Ectodermal cell (in vitro differentiated cells): Measurements from ENCODE around the gene YWHAE.

ENCODE experiments used
- H3K27ac ChIP-seq: 2 replicates; pipeline ENCODE4 v1.7.0; 2013; ENCODE audit warnings: mild to moderate bottlenecking, low read depth, low read length; ENCODE audit not compliant: insufficient read depth, poor library complexity, severe bottlenecking
- H3K27me3 ChIP-seq: 2 replicates; pipeline ENCODE4 v1.7.0; 2013; ENCODE audit warnings: mild to moderate bottlenecking, low read length; ENCODE audit not compliant: insufficient read depth, control insufficient read depth, poor library complexity, severe bottlenecking
- H3K36me3 ChIP-seq: one replicate; pipeline ENCODE4 v1.7.0; 2013; ENCODE audit warnings: low read length; ENCODE audit not compliant: control insufficient read depth, insufficient read depth
- H3K4me1 ChIP-seq: one replicate; pipeline ENCODE4 v1.7.0; 2013; ENCODE audit warnings: low read length; ENCODE audit not compliant: control insufficient read depth, insufficient read depth
- H3K4me3 ChIP-seq: 2 replicates; pipeline ENCODE4 v1.7.0; 2013; ENCODE audit warnings: low read depth, low read length, control low read depth; ENCODE audit not compliant: insufficient read depth
- H3K9me3 ChIP-seq: 2 replicates; pipeline ENCODE4 v1.7.0; 2013; ENCODE audit warnings: mild to moderate bottlenecking, low read length, moderate library complexity; ENCODE audit not compliant: control insufficient read depth
- WGBS, 2 experiments: methylation state at CpG; one replicate each; pipeline ENCODE4 v1.1.7; 2013; ENCODE audit warnings: missing lambda C conversion rate in 2 of 2; 5-methylcytosine and 5-hydroxymethylcytosine counted together

The YWHAE gene

DNA sequence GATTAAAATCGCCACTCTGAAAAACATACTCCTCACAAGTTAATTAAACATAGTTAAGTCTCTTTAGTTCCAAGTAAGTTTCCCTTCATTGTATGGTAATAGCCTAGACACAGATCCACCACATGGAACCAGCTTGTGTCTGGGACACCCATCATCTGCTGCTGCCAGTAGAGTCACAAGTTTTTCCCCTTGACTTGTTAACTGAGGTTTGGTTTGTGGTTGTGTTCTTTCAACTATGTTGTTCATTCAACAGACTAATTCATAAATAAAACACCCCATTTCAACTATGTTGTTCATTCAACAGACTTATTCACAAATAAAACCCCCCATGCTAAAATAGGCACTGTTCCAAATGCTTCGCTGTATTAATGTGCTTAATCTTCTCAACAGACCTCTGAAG, 24.4 kb downstream of the YWHAE start:
- WGBS, 2 experiments, result 48 to 50% methylated on average over 2 of the region's 2 CpGs
- Histone ChIP-seq H3K27me3 (no peaks in the 10 kb centered on the region), H3K9me3 (no peaks in the 10 kb centered on the region), H3K4me3 (no peak overlapping the region), H3K4me1 (no peaks in the 10 kb centered on the region), H3K27ac (no peak overlapping the region), H3K36me3 (peaks cover 3% of the 10 kb centered on the region)

DNA sequence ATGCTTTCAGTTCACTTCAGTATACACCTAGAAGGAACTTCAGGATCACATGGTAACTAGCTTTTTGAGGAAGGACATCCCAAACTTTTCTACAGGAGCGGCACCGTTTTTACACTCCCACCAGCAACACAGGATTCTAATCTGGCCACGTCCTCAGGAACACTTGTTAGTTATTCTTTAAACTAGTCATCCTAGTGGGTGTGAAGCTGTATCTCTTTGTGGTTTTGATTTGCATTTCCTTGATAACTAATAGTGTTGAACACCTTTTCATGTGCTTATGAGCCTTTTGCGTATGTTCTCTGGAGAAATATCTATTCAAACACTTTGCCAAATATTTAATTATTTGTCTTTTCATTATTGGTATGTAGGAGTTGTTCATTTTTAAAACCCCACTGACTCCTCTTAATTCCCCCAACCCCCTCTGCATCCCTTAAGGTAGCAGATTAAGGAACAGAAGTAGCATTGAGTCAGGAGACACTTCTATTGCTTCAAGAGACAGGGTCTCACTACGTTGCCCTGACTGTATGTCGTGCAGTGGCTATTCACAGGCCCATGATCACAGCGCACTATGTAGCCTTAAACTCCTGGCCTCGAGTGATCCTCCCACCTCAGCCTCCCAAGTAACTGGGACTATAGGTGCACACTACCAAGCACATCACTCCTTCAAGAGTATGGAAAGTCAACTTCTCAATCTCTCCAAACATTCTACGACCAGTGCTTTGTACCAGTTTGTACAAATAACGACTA, 25.4 kb downstream of the YWHAE start:
- H3K27ac ChIP-seq, result no peak overlapping the region
- H3K4me3 ChIP-seq, result no peak overlapping the region
- peaks cover 3% of the 10 kb centered on the region for H3K36me3 ChIP-seq
- H3K27me3 ChIP-seq, result no peaks in the 10 kb centered on the region
- no peaks in the 10 kb centered on the region for H3K9me3 ChIP-seq
- H3K4me1 ChIP-seq, result no peaks in the 10 kb centered on the region
- WGBS, 2 experiments, result 94 to 96% methylated on average over 9 of the region's 10 CpGs

DNA sequence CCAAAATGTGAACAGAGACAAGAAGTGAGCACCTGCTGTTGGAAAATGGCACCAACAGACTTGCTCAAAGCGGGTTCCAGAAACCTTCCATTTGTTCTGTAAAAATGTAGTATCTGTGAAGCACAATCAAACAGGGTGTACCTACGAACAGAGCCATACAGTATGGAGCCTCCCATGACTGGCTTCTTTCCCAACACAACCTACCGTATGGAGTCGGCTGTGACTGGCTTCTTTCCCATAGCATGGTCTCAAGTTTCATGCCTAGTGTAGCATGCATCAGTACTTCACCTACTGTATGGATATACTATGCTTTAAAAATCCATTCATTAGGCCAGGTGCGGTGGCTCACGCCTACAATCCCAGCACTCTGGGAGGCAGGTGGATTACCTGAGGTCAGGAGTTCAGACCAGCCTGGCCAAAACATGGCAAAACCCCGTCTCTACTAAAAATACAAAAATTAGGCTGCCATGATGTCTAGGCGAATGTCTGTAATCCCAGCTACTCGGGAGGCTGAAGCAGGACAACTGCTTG, 26.2 kb downstream of the YWHAE start:
- 94 to 97% methylated on average over 9 of the region's 9 CpGs for WGBS, 2 experiments
- peaks cover 3% of the 10 kb centered on the region for H3K36me3 ChIP-seq
- no peaks in the 10 kb centered on the region for H3K27me3 ChIP-seq
- H3K27ac ChIP-seq, result no peak overlapping the region
- no peak overlapping the region for H3K4me3 ChIP-seq
- no peaks in the 10 kb centered on the region for H3K4me1 ChIP-seq
- no peaks in the 10 kb centered on the region for H3K9me3 ChIP-seq

DNA sequence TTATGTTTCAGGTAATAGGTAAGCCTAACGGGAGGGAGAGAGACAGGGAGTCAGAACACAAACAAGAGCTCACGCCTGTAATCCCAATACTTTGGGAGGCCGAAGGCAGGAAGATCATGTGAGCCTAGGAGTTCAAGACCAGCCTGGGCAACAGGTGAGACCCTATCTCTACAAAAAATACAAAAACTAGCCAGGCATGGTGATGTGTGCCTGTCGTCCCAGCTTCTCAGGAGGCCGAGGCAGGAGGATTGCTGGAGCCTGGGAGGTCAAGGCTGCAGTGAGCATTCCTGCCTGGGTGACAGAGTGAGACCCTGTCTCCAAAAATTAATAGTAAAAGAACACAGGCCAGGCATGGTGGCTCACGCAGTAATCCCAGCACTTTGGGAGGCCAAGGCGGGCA, 27.4 kb downstream of the YWHAE start:
- H3K4me1 ChIP-seq, result no peaks in the 10 kb centered on the region
- no peak overlapping the region for H3K27ac ChIP-seq
- peaks cover 3% of the 10 kb centered on the region for H3K36me3 ChIP-seq
- no peaks in the 10 kb centered on the region for H3K9me3 ChIP-seq
- H3K27me3 ChIP-seq, result no peaks in the 10 kb centered on the region
- H3K4me3 ChIP-seq, result no peak overlapping the region
- WGBS, 2 experiments, result 86 to 88% methylated on average over 7 of the region's 7 CpGs

DNA sequence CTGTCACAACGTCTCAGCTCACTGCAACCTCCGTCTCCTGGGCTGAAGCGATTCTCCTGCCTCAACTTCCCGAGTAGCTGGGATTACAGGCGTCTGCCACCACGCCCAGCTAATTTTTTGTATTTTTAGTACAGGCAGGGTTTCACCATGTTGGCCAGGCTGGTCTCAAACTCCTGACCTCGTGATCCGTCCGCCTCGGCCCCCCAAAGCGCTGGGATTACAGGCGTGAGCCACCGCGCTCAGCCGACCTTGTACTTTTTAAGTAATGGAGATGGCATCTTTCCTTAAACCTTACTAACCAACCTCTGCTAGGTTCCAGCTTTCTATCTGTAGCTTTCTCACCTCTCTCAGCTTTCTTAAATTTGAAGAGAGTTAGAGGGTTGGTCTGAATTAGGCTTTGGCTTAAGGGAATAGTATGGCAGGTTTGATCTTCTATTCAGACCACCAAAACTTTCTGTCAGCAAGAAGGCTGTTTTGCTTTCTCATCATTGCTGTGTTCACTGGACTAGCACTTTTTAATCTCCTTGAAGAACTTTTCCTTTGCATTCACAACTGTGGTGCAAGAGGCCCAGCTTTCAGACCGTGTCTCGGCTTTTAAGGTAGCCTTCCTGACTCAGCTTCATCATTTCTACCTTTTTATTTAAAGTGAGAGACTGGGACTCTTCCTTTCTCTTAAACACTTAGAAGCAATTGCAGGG, 28.0 kb downstream of the YWHAE start:
- Histone ChIP-seq H3K4me1 (no peaks in the 10 kb centered on the region), H3K36me3 (peaks cover 3% of the 10 kb centered on the region), H3K27ac (no peak overlapping the region), H3K27me3 (no peaks in the 10 kb centered on the region), H3K4me3 (no peak overlapping the region), H3K9me3 (no peaks in the 10 kb centered on the region)
- 92 to 93% methylated on average over 17 of the region's 17 CpGs for whole genome bisulfite sequencing, 2 experiments

DNA sequence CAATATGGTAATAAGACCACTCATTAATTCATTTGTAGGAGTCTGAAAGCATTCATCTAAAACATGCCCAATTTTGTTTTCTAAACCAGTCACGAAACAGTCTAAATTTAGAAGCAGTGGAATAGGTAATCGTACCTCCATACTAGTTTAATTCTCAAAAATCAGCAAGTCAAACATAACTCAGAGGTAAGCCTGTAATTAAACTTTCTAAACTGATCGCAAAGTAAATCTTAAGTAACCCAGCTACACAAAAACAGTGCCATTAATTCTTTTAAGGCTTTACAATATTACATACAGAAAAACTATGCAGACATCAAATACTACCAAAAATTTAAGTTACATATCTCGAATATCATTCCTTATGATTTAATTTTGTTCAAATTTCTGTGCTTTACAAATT, 31.4 kb downstream of the YWHAE start:
- WGBS, 2 experiments, result 95 to 96% methylated on average over 3 to 4 of the region's 4 CpGs
- H3K27me3 ChIP-seq, result no peaks in the 10 kb centered on the region
- H3K9me3 ChIP-seq, result no peaks in the 10 kb centered on the region
- no peak overlapping the region for H3K27ac ChIP-seq
- H3K36me3 ChIP-seq, result peaks cover 11% of the 10 kb centered on the region
- no peaks in the 10 kb centered on the region for H3K4me1 ChIP-seq
- H3K4me3 ChIP-seq, result no peak overlapping the region

DNA sequence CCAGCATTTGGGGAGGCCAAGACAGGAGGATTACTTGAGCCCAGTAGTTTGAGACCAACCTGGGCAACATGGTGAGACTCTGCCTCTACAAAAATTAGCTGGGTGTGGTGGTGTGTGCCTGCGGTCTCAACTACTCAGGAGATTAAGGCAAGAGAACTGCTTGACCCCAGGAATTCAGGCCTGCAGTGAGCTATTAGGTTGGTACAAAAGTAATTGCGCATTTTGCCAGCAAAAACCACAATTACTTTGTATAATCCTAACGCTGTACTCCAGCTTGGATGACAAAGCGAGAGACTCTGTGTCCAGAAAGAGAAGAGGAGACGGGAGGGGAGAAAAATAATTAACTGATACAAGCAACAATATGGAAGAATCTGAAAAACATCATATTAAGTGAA, 32.7 kb downstream of the YWHAE start:
- Histone ChIP-seq H3K27me3 (no peaks in the 10 kb centered on the region), H3K4me3 (no peak overlapping the region), H3K36me3 (peaks cover 11% of the 10 kb centered on the region), H3K4me1 (no peaks in the 10 kb centered on the region), H3K27ac (no peak overlapping the region), H3K9me3 (no peaks in the 10 kb centered on the region)
- 86 to 93% methylated on average over 2 to 4 of the region's 5 CpGs for WGBS, 2 experiments

DNA sequence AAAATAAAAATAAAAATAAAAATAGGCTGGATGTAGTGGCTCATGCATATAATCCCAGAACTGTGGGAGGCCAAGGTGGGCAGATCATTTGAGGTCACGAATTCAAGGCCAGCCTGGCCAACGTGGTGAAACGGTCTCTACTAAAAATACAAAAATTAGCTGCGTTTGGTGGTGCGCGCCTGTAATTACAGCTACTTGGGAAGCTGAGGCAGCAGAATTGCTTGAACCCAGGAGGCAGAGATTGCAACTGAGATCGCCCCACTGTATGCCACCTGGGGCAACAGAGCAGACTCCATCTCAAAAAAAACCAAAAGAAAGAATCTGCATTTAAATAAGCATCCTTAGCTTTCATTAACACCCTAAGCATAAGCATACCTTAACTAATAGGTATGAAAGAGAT, 33.8 kb downstream of the YWHAE start:
- H3K27ac ChIP-seq, result no peak overlapping the region

DNA sequence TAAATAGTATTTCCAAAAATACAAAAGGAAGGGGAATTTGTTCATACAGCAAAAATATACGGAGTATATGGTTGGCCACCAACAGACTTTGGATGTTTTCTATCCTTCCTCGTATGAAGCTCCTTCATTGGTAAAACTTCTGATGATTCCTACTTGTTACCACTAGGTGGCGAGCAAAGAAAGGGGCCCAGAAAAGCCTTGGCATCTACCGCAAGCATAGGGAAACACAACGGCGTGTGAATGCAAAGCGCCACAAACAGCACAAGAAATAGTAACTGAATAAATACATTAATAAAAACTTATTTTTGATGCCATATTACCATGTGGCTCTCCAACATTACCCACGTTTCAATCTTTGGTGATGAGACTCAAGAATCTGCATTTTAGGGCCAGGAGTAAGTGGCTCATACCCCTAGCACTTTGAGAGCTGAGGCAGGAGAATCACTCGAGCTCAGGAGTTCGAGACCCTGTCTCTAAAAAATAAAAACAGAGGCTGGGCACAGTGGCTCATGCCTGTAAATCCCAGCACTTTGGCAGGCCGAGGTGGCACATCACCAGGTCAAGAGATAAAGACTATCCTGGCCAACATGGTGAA, 34.5 kb downstream of the YWHAE start:
- Histone ChIP-seq H3K27ac (peak overlapping the region; percentile 67), H3K4me1 (no peaks in the 10 kb centered on the region), H3K36me3 (peaks cover 16% of the 10 kb centered on the region)

More for the DNA sequence above, 33.8 kb downstream of the YWHAE start:
- Histone ChIP-seq H3K4me1 (no peaks in the 10 kb centered on the region), H3K27me3 (no peaks in the 10 kb centered on the region), H3K4me3 (no peak overlapping the region), H3K36me3 (peaks cover 11% of the 10 kb centered on the region), H3K9me3 (no peaks in the 10 kb centered on the region)
- 78 to 85% methylated on average over 7 of the region's 7 CpGs for WGBS, 2 experiments

DNA sequence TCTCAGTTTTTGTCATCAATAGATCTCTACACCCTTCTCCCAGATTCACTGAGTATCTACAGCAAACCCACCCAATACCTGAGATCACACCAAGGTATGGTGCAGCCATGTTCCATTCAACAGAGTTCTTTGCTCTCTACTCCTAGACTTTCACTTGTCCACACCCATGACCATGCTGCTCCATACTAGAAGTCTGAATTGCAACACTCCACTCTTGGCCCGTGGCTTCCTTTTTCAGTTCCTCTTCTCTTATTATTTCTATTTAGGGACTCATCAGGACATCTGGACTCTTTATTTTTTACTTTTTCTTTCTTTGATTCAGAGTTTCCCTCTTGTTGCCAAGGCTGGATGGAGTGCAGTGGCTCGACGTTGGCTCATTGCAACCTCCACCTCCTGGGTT, 37.1 kb downstream of the YWHAE start:
- H3K36me3 ChIP-seq, result peaks cover 30% of the 10 kb centered on the region
- no peak overlapping the region for H3K4me3 ChIP-seq
- 96 to 98% methylated on average over 3 of the region's 3 CpGs for WGBS, 2 experiments

More for the DNA sequence above, 34.5 kb downstream of the YWHAE start:
- Histone ChIP-seq H3K4me3 (no peak overlapping the region), H3K27me3 (no peaks in the 10 kb centered on the region), H3K9me3 (no peaks in the 10 kb centered on the region)
- 26 to 33% methylated on average over 9 to 10 of the region's 11 CpGs for WGBS, 2 experiments

More for the DNA sequence above, 37.1 kb downstream of the YWHAE start:
- Histone ChIP-seq H3K27ac (no peak overlapping the region), H3K27me3 (no peaks in the 10 kb centered on the region), H3K4me1 (no peaks in the 10 kb centered on the region), H3K9me3 (no peaks in the 10 kb centered on the region)
